ENCODE results near the gene YTHDF1. TPM values are rescaled to one million over a fixed set of nuclear protein-coding genes. Genes with fewer than 3 reads are reported as not detected.

YTHDF1 gene
- total and polyA plus RNA-seq, 2 donors (not counting 1 experiment from before 2014, with no cell fraction given): 25.3 to 40.5 TPM

GRCh38 chr20:63249891-63250290 is 34.0 kb upstream of the YTHDF1 start:
- H3K9me3 ChIP-seq (ENCODE audit: control extremely low read depth in 1 of 3, control insufficient read depth in 2 of 3, insufficient read depth in 1 of 3, low read length in 2 of 3): no peaks in the 10 kb centered on the region
- 90% methylated on average over 15 of the region's 15 CpGs for WGBS (ENCODE audit: insufficient coverage)
- ATAC-seq (ENCODE audit: low read depth): no peak
- H3K9ac ChIP-seq (ENCODE audit: low read length): no peak overlapping the region
- Mint-ChIP-seq H3K4me3 (no peak overlapping the region), H3K27me3 (peaks cover 41% of the 10 kb centered on the region), H3K27ac (no peak overlapping the region), H3K4me1 (peaks cover 6% of the 10 kb centered on the region), H3K9me3 (ENCODE audit: insufficient read depth) (no peaks in the 10 kb centered on the region)
- intact Hi-C loops (cut with micrococcal nuclease): no loop called here
- H3K4me2 ChIP-seq (replicated peaks; ENCODE audit: low read depth, low read length, poor library complexity, severe bottlenecking): no peak overlapping the region
- no peak for TF ChIP-seq CTCF (IDR thresholded peaks at IDR 0.05)
- TF ChIP-seq EZH2 (IDR thresholded peaks at IDR 0.05; ENCODE audit: borderline replicate concordance, insufficient read depth, low read depth, low read length, poor library complexity, severe bottlenecking): no peak
- H4K20me1 ChIP-seq (ENCODE audit: control insufficient read depth, insufficient read depth, low read length, poor library complexity, severe bottlenecking): no peaks in the 10 kb centered on the region
- H3K27ac ChIP-seq (ENCODE audit: low read length in 2 of 2): no peak overlapping the region
- peaks cover 13% of the 10 kb centered on the region in 2 donors for H3K4me1 ChIP-seq (ENCODE audit: control insufficient read depth in 2 of 2, insufficient read depth in 2 of 2, low read length in 2 of 2)
- ChIA-PET CTCF (no interaction called here), POLR2A (no interaction called here)
- H3K79me2 ChIP-seq (ENCODE audit: control insufficient read depth, insufficient read depth, low read length): no peaks in the 10 kb centered on the region
- DNase-seq: no peak
- no peak overlapping the region for H2AFZ ChIP-seq (ENCODE audit: insufficient read depth, low read depth, low read length, poor library complexity, severe bottlenecking)
- no peak overlapping the region for H3K4me3 ChIP-seq (ENCODE audit: control extremely low read depth in 1 of 5, extremely low read depth in 1 of 5, insufficient read depth in 1 of 5, low read depth in 2 of 5, low read length in 4 of 5)
- peaks cover 0 to 51% (median 14%) of the 10 kb centered on the region in 4 experiments for H3K27me3 ChIP-seq (replicated peaks in 1 of 4; ENCODE audit: control extremely low read depth in 1 of 4, control insufficient read depth in 3 of 4, insufficient read depth in 4 of 4, low read length in 3 of 4)
- H3K36me3 ChIP-seq (replicated peaks in 1 of 2; ENCODE audit: control extremely low read depth in 1 of 2, control insufficient read depth in 1 of 2, extremely low read depth in 1 of 2, insufficient read depth in 2 of 2, low read length in 1 of 2): no peaks in the 10 kb centered on the region

DNA sequence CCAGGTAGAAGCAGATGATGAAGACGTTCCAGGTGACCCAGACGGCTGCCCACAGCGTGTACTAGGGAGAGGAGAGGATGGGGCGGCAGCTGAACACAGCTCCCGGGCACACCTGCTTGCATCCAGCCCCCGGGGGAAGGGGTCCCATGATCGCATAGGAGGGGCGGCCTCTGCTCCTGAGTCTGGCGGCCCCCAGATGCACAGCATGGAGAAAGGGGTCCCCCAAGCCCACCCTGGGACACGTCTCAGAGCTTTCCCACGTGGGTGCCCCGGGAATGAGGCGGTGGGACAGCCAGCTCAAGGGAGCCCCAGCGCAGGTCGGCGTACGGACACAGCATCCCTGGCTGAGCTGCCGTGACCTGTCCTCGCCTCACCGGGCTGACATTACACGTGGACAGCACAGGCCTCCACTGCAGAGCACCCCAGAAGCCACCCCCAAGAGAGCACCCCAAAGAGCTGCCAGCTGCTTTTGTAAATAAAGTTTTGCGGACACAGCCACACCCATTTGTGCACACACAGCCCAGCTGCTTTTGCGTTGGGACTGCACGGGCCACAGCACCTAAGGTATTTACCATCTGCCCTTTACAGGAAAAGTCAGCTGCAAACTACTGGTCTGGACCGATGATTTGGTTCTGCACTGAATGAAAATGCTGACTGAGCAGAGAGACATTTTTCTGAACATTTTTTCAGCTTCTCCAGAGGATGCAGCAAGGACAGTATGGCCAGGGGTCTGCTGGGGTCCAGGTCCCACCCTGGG is 33.1 kb upstream of the YTHDF1 start:
- Histone ChIP-seq H3K79me2 (ENCODE audit: control insufficient read depth, insufficient read depth, low read length) (no peaks in the 10 kb centered on the region), H3K9me3 (ENCODE audit: control extremely low read depth in 1 of 3, control insufficient read depth in 2 of 3, insufficient read depth in 1 of 3, low read length in 2 of 3) (no peaks in the 10 kb centered on the region), H3K4me1 (ENCODE audit: control insufficient read depth in 2 of 2, insufficient read depth in 2 of 2, low read length in 2 of 2) (peaks cover 9 to 13% of the 10 kb centered on the region in 2 donors), H3K36me3 (replicated peaks in 1 of 2; ENCODE audit: control extremely low read depth in 1 of 2, control insufficient read depth in 1 of 2, extremely low read depth in 1 of 2, insufficient read depth in 2 of 2, low read length in 1 of 2) (no peaks in the 10 kb centered on the region), H2AFZ (ENCODE audit: insufficient read depth, low read depth, low read length, poor library complexity, severe bottlenecking) (no peak overlapping the region), H3K4me3 (ENCODE audit: control extremely low read depth in 1 of 5, extremely low read depth in 1 of 5, insufficient read depth in 1 of 5, low read depth in 2 of 5, low read length in 4 of 5) (no peak overlapping the region), H3K27me3 (replicated peaks in 1 of 4; ENCODE audit: control extremely low read depth in 1 of 4, control insufficient read depth in 3 of 4, insufficient read depth in 4 of 4, low read length in 3 of 4) (peaks cover 0 to 47% (median 12%) of the 10 kb centered on the region in 4 experiments), H3K9ac (ENCODE audit: low read length) (no peak overlapping the region), H3K4me2 (replicated peaks; ENCODE audit: low read depth, low read length, poor library complexity, severe bottlenecking) (no peak overlapping the region), H3K27ac (ENCODE audit: low read length in 2 of 2) (no peak overlapping the region), H4K20me1 (ENCODE audit: control insufficient read depth, insufficient read depth, low read length, poor library complexity, severe bottlenecking) (no peaks in the 10 kb centered on the region)
- no peak for ATAC-seq (ENCODE audit: low read depth)
- peaks cover 6% of the 10 kb centered on the region for H3K4me1 Mint-ChIP-seq
- WGBS (ENCODE audit: insufficient coverage): 75% methylated on average over 24 of the region's 25 CpGs
- POLR2A ChIA-PET: no interaction called here
- H3K4me3 Mint-ChIP-seq: no peak overlapping the region
- H3K9me3 Mint-ChIP-seq (ENCODE audit: insufficient read depth): no peaks in the 10 kb centered on the region
- no peak for DNase-seq
- no peak overlapping the region for H3K27ac Mint-ChIP-seq
- TF ChIP-seq CTCF (IDR thresholded peaks at IDR 0.05): no peak
- no peak for TF ChIP-seq EZH2 (IDR thresholded peaks at IDR 0.05; ENCODE audit: borderline replicate concordance, insufficient read depth, low read depth, low read length, poor library complexity, severe bottlenecking)
- CTCF ChIA-PET: interaction anchor here (1.1 kb wide), 1 partner anchor 25 kb away, joined by 3 read pairs; no protein-coding TSS in a partner anchor
- intact Hi-C loops (cut with micrococcal nuclease): no loop called here
- H3K27me3 Mint-ChIP-seq: peaks cover 38% of the 10 kb centered on the region
